H1 (cell line): ENCODE results near the gene CCDC77. TPM values are rescaled to one million over a fixed set of nuclear protein-coding genes. Genes with fewer than 3 reads are reported as not detected.

Experiments used
- CTCF ChIA-PET: fragments of 300-600 bp; sonication (Branson Sonifier 250); formaldehyde crosslinking; loops from one replicate; lab custom pipeline; 2021; ENCODE audit not compliant: partially characterized antibody; lab: Charles Lee
- POLR2A ChIA-PET: fragments of 300-600 bp; sonication (Branson Sonifier 250); formaldehyde crosslinking; loops from one replicate; lab custom pipeline; 2021; ENCODE audit warnings: inconsistent platforms; ENCODE audit not compliant: partially characterized antibody; lab: Charles Lee
- DNase-seq, 2 experiments: peaks; one replicate each; pipeline versions ENCODE4 v3.0.0 to v3.0.0-alpha.2; 2010 to 2022; ENCODE audit warnings: low spot score in 2 of 2, low read depth in 1 of 2, mixed read lengths in 1 of 2
- FAIRE-seq: peaks from 2 replicates; lab custom pipeline; 2011; peaks lifted over from hg19 to GRCh38; lab: Jason Lieb, UNC
- H2AFZ ChIP-seq: 2 replicates; pipeline ENCODE4 v1.8.1; 2012; ENCODE audit warnings: low read length, inconsistent platforms
- H2AK5ac ChIP-seq: 2 replicates; pipeline ENCODE4 v1.6.1; 2013; ENCODE audit warnings: low read depth, low read length
- H2BK120ac ChIP-seq: replicated peaks from 2 replicates; pipeline ENCODE3; 2013; ENCODE audit warnings: low read depth, low read length, inconsistent platforms
- H2BK12ac ChIP-seq: 2 replicates; pipeline ENCODE4 v1.6.1; 2013; ENCODE audit warnings: low read depth, low read length
- H2BK15ac ChIP-seq: 2 replicates; pipeline ENCODE4 v1.6.1; 2013; ENCODE audit warnings: low read length
- H2BK20ac ChIP-seq: 2 replicates; pipeline ENCODE4 v1.6.1; 2013; ENCODE audit warnings: low read length
- H2BK5ac ChIP-seq: 2 replicates; pipeline ENCODE4 v1.6.1; 2013; ENCODE audit warnings: low read depth, low read length
- H3K14ac ChIP-seq: 2 replicates; pipeline ENCODE4 v1.6.1; 2013; ENCODE audit warnings: inconsistent platforms; ENCODE audit not compliant: insufficient read length
- H3K18ac ChIP-seq: 2 replicates; pipeline ENCODE4 v1.6.1; 2013; ENCODE audit warnings: low read length; ENCODE audit errors: extremely low read depth
- H3K23ac ChIP-seq: 2 replicates; pipeline ENCODE4 v1.6.1; 2013; ENCODE audit warnings: inconsistent platforms; ENCODE audit not compliant: insufficient read length
- H3K23me2 ChIP-seq: 2 replicates; pipeline ENCODE4 v1.6.1; 2013; ENCODE audit warnings: low read depth, low read length
- H3K27ac ChIP-seq: 2 replicates; pipeline ENCODE4 v1.6.1; 2011; ENCODE audit warnings: low read depth, low read length, inconsistent platforms
- H3K27me3 ChIP-seq, 4 experiments: replicated peaks in 1 of 4; 1 replicate in 1 of 4; 2 replicates in 3 of 4; pipeline versions ENCODE4 v1.6.1 to v1.8.1; 2011 to 2013; ENCODE audit warnings: low read length in 3 of 4, mild to moderate bottlenecking in 3 of 4, inconsistent platforms in 2 of 4, mixed read lengths in 2 of 4, moderate library complexity in 1 of 4; ENCODE audit not compliant: control insufficient read depth in 3 of 4, insufficient read depth in 3 of 4; ENCODE audit errors: extremely low read depth in 1 of 4
- H3K36me3 ChIP-seq, 4 experiments: 2 replicates each; pipeline versions ENCODE4 v1.6.1 to v1.8.1; 2011 to 2013; ENCODE audit warnings: mild to moderate bottlenecking in 4 of 4, low read length in 3 of 4, moderate library complexity in 2 of 4, control low read depth in 1 of 4, inconsistent platforms in 1 of 4; ENCODE audit not compliant: insufficient read depth in 4 of 4, control insufficient read depth in 2 of 4
- H3K4ac ChIP-seq: replicated peaks from 2 replicates; pipeline ENCODE3; 2013; ENCODE audit warnings: low read length, low read depth, mixed read lengths, inconsistent platforms; ENCODE audit not compliant: insufficient read length
- H3K4me1 ChIP-seq, 4 experiments: replicated peaks in 1 of 4; 1 replicate in 1 of 4; 2 replicates in 3 of 4; pipeline versions ENCODE4 v1.6.1 to v1.8.1; 2011 to 2013; ENCODE audit warnings: low read length in 3 of 4, inconsistent platforms in 2 of 4, mixed read lengths in 1 of 4; ENCODE audit not compliant: insufficient read depth in 4 of 4, control insufficient read depth in 3 of 4
- H3K4me2 ChIP-seq, 2 experiments: 2 replicates each; pipeline versions ENCODE4 v1.6.1 to v1.8.1; 2011 to 2013; ENCODE audit warnings: low read depth in 2 of 2, low read length in 2 of 2, control low read depth in 1 of 2, inconsistent platforms in 1 of 2, mild to moderate bottlenecking in 1 of 2; ENCODE audit not compliant: insufficient read depth in 1 of 2
- H3K4me3 ChIP-seq, 4 experiments: fragments of 200-600, 300-600 bp in 1 of 4; sonication (generic), shearing (Covaris generic), sonication (Bioruptor Twin) in 1 of 4; 2 replicates each; pipeline versions ENCODE4 v1.5.1 to v1.8.1; 2011 to 2016; ENCODE audit warnings: low read length in 4 of 4, low read depth in 3 of 4, control low read depth in 2 of 4, inconsistent platforms in 2 of 4, mild to moderate bottlenecking in 2 of 4, mixed read lengths in 1 of 4, moderate library complexity in 1 of 4; ENCODE audit not compliant: insufficient read depth in 2 of 4; ENCODE audit errors: extremely low read depth in 1 of 4
- H3K56ac ChIP-seq: replicated peaks from 2 replicates; pipeline ENCODE3; 2013; ENCODE audit warnings: low read depth, mild to moderate bottlenecking, mixed read lengths, low read length, inconsistent platforms; ENCODE audit not compliant: insufficient read length
- H3K79me1 ChIP-seq: 2 replicates; pipeline ENCODE4 v1.6.1; 2013; ENCODE audit warnings: low read depth, low read length, control low read depth
- H3K79me2 ChIP-seq, 2 experiments: 2 replicates each; pipeline versions ENCODE4 v1.6.1 to v1.8.1; 2012 to 2013; ENCODE audit warnings: low read length in 2 of 2, mild to moderate bottlenecking in 2 of 2, inconsistent platforms in 1 of 2; ENCODE audit not compliant: insufficient read depth in 2 of 2, control insufficient read depth in 1 of 2
- H3K9ac ChIP-seq, 4 experiments: replicated peaks in 1 of 4; 1 replicate in 1 of 4; 2 replicates in 3 of 4; pipeline versions ENCODE4 v1.6.1 to v1.8.1; 2011 to 2013; ENCODE audit warnings: low read depth in 3 of 4, low read length in 3 of 4, control low read depth in 2 of 4, mild to moderate bottlenecking in 2 of 4, moderate library complexity in 2 of 4, inconsistent platforms in 1 of 4; ENCODE audit errors: extremely low read depth in 1 of 4
- H3K9me3 ChIP-seq, 2 experiments: 2 replicates each; pipeline versions ENCODE4 v1.6.1 to v1.8.1; 2012 to 2013; ENCODE audit warnings: mild to moderate bottlenecking in 2 of 2, moderate library complexity in 2 of 2, control low read depth in 1 of 2, inconsistent platforms in 1 of 2, low read depth in 1 of 2, low read length in 1 of 2, mixed read lengths in 1 of 2; ENCODE audit not compliant: insufficient read depth in 2 of 2
- H4K20me1 ChIP-seq, 2 experiments: replicated peaks in 1 of 2; 2 replicates each; pipeline versions ENCODE3 to v1.8.1; 2011 to 2013; ENCODE audit warnings: inconsistent platforms in 2 of 2, low read length in 2 of 2, mild to moderate bottlenecking in 1 of 2; ENCODE audit not compliant: insufficient read depth in 2 of 2, control insufficient read depth in 1 of 2
- H4K5ac ChIP-seq: 2 replicates; pipeline ENCODE4 v1.6.1; 2013; ENCODE audit warnings: low read length, low read depth, mixed read lengths, inconsistent platforms; ENCODE audit not compliant: insufficient read length
- H4K8ac ChIP-seq: 2 replicates; pipeline ENCODE4 v1.8.0; 2013; ENCODE audit warnings: mild to moderate bottlenecking, moderate library complexity, low read length, inconsistent platforms; ENCODE audit not compliant: insufficient read depth; ENCODE audit errors: extremely low read depth
- H4K91ac ChIP-seq: replicated peaks from 2 replicates; pipeline ENCODE3; 2013; ENCODE audit warnings: low read length, mixed read lengths, inconsistent platforms; ENCODE audit not compliant: insufficient read length
- EGR1 ChIP-seq: IDR thresholded peaks from 2 replicates; pipeline ENCODE4 v1.6.1; 2011; ENCODE audit warnings: low read depth, low read length, borderline replicate concordance
- NANOG ChIP-seq: IDR thresholded peaks from 2 replicates; pipeline ENCODE4 v1.6.1; 2011; ENCODE audit warnings: low read length, low read depth, mild to moderate bottlenecking, inconsistent platforms; ENCODE audit not compliant: insufficient read depth, poor library complexity, severe bottlenecking
- POLR2AphosphoS5 ChIP-seq: IDR thresholded peaks from 2 replicates; pipeline ENCODE4 v1.6.1; 2011; ENCODE audit warnings: low read depth, low read length
- RXRA ChIP-seq: IDR thresholded peaks from 2 replicates; pipeline ENCODE4 v1.6.1; 2011; ENCODE audit warnings: low read depth, mild to moderate bottlenecking, low read length, moderate library complexity; ENCODE audit not compliant: insufficient read depth
- SIRT6 ChIP-seq: IDR thresholded peaks from one replicate; pipeline ENCODE4 v1.7.1; 2012; ENCODE audit warnings: low read length, inconsistent platforms
- TBP ChIP-seq: IDR thresholded peaks from 2 replicates; pipeline ENCODE4 v1.6.1; 2011; ENCODE audit warnings: low read depth, low read length, improper control_type of control experiment
- WGBS, 2 experiments: shearing (Covaris generic) in 1 of 2; methylation state at CpG; one replicate each; pipeline versions ENCODE4 v1.1.6 to v1.1.7; 2013 to 2015; ENCODE audit warnings: low lambda C conversion rate in 2 of 2, mixed read lengths in 2 of 2, inconsistent platforms in 1 of 2, low coverage in 1 of 2, missing lambda C conversion rate in 1 of 2; ENCODE audit not compliant: insufficient replicate concordance in 2 of 2, insufficient coverage in 1 of 2, insufficient read length in 1 of 2; ENCODE audit errors: extremely low coverage in 1 of 2, missing lambda C conversion rate in 1 of 2; 5-methylcytosine and 5-hydroxymethylcytosine counted together
- polyA plus RNA-seq, 7 experiments: library from polyadenylated mRNA; depleted of rRNA in 3 of 7; stranded (reverse) in 5 of 7; unstranded in 2 of 7; fragments of >200 nt in 5 of 7; fragments of 200-250 nt in 2 of 7; gene quantifications; 1 replicate in 5 of 7; 2 replicates in 1 of 7; 4 replicates in 1 of 7; pipeline versions ENCODE4 v1.2.1 to v1.2.3, GENCODE V29; 2011 to 2013; ENCODE audit warnings: missing spikeins in 2 of 7, mixed read lengths in 2 of 7
- total RNA-seq: library from RNA; stranded (reverse); fragmentation: NEBNext Ultra II Directional; extraction: Animal tissue kit (Norgen Biotek cat#: 25700); gene quantifications from 2 replicates; pipeline ENCODE4 v1.2.1, GENCODE V29; 2021

Gene CCDC77
- total and polyA plus RNA-seq, 2 of the 8 experiments (the other 6 are each of a cell fraction or from before 2014, with no cell fraction given) = 10.3 to 30.4 TPM

- no peak overlapping the region for H2BK12ac ChIP-seq
- no peak overlapping the region for H3K23ac ChIP-seq
- no peak overlapping the region for H2BK15ac ChIP-seq
- no peak overlapping the region for H3K4ac ChIP-seq
- H3K36me3 ChIP-seq = no peaks in the 10 kb centered on the region
- H3K9ac ChIP-seq = no peak overlapping the region
- WGBS, 2 experiments = 87% methylated on average over 10 of the region's 10 CpGs; no CpG with 5 or more reads in 1 of the 2 experiments
- H2AFZ ChIP-seq = no peak overlapping the region
- ChIA-PET CTCF (interaction anchor here (1.4 to 2.3 kb wide), 4 partner anchors 9 to 68 kb away, joined by 3 to 8 read pairs (median 6); no protein-coding TSS in a partner anchor), POLR2A (no interaction called here)
- peaks cover 0 to 7% of the 10 kb centered on the region in 2 experiments for H4K20me1 ChIP-seq
- H3K23me2 ChIP-seq = no peaks in the 10 kb centered on the region
- no peak overlapping the region for H2AK5ac ChIP-seq
- FAIRE-seq (no peak), DNase-seq (no peak)
- no peak overlapping the region for H3K27ac ChIP-seq
- H4K8ac ChIP-seq = no peak overlapping the region
- H3K4me3 ChIP-seq = no peak overlapping the region
- H3K18ac ChIP-seq = no peak overlapping the region
- H2BK120ac ChIP-seq = no peak overlapping the region
- no peak overlapping the region for H3K4me2 ChIP-seq
- no peak overlapping the region for H3K56ac ChIP-seq
- peaks cover 0 to 5% (median 2%) of the 10 kb centered on the region in 4 experiments; a peak in 1 of 7 replicates for H3K4me1 ChIP-seq
- H2BK20ac ChIP-seq = no peak overlapping the region
- no peak overlapping the region for H4K91ac ChIP-seq
- no peak overlapping the region for H3K14ac ChIP-seq
- no peaks in the 10 kb centered on the region for H3K27me3 ChIP-seq
- peaks cover 4% of the 10 kb centered on the region; the same call in 1 of the 2 replicates for H3K79me1 ChIP-seq
- TF ChIP-seq POLR2AphosphoS5 = no peak
- TF ChIP-seq SIRT6 = no peak
- no peak for TF ChIP-seq RXRA
- TF ChIP-seq TBP = no peak
- no peak for TF ChIP-seq NANOG
- no peak for TF ChIP-seq EGR1
- H4K5ac ChIP-seq = no peak overlapping the region
- H2BK5ac ChIP-seq = no peak overlapping the region
- no peaks in the 10 kb centered on the region for H3K9me3 ChIP-seq
- H3K79me2 ChIP-seq = no peaks in the 10 kb centered on the region; a peak in 1 of 4 replicates
Measured at GRCh38 chr12:468671-469389, 67.4 kb downstream of the CCDC77 start.
